HG02623 (cell line): Measurements from ENCODE around the gene C19orf81.

ENCODE experiments used
- ATAC-seq: cut with Tn5 transposase; IDR thresholded peaks from one replicate; pipeline ENCODE4 v1.9.1; 2021; ENCODE audit warnings: moderate library complexity; ENCODE audit not compliant: unreplicated experiment

C19orf81 gene

GRCh38 chr19:50658441-50659317, 9.4 kb downstream of the C19orf81 start:
- no peak for ATAC-seq

GRCh38 chr19:50659318-50660087, 10.3 kb downstream of the C19orf81 start:
- no peak for ATAC-seq

DNA sequence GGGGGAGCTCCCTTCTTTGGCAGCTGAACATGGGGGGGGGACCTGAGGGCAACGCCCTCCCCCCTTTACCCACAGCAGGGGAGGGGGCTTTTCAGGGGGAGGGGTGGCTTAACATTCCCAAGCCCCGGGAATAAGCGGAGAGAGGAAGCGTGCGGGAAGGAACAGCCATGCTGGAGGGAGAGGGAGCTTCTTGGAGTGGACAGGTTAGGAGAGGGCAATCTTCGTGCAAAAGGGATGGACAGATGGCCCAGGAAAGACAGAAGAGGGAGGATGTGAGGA, 10.8 kb downstream of the C19orf81 start:
- ATAC-seq: no peak

- no peak for ATAC-seq
Observed at GRCh38 chr19:50661023-50661422, 11.8 kb downstream of the C19orf81 start.

- no peak for ATAC-seq
Observed at GRCh38 chr19:50661766-50662650, 12.8 kb downstream of the C19orf81 start.

GRCh38 chr19:50662651-50663481, 13.6 kb downstream of the C19orf81 start:
- no peak for ATAC-seq

DNA sequence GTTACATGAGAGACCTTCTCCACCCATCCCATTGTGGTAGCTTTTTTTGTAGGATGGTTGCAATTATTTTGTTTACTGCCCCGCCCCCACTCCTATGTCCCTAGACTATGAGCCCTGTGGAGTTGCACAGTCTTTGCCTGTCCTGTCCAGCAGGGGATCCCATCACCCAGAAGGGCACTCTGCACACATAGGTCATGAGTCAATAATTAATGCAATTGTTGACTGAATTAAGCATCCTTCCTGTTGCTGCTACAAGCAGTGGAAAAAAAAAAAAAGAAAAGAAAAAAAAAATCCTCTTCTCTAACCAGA, 14.2 kb downstream of the C19orf81 start:
- ATAC-seq: no peak

DNA sequence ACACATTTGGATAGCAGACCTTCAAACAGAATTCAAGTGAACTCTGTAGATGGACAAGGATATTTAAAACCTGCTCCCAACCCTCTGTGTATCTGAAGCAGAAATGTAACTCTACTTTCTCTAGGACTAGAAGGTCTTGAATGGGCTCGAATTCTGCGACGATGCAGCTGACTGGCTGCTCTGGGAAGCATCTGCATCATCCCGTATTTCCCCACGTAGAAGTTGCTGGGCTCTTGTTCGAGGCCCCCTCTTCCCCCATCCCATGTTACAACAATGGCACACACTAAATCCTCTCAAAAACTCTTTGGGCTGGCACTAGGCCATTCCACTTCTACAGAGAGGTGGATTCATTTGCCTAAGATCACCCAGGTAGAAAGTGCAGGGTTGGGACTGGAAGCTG, 15.0 kb downstream of the C19orf81 start:
- no peak for ATAC-seq

DNA sequence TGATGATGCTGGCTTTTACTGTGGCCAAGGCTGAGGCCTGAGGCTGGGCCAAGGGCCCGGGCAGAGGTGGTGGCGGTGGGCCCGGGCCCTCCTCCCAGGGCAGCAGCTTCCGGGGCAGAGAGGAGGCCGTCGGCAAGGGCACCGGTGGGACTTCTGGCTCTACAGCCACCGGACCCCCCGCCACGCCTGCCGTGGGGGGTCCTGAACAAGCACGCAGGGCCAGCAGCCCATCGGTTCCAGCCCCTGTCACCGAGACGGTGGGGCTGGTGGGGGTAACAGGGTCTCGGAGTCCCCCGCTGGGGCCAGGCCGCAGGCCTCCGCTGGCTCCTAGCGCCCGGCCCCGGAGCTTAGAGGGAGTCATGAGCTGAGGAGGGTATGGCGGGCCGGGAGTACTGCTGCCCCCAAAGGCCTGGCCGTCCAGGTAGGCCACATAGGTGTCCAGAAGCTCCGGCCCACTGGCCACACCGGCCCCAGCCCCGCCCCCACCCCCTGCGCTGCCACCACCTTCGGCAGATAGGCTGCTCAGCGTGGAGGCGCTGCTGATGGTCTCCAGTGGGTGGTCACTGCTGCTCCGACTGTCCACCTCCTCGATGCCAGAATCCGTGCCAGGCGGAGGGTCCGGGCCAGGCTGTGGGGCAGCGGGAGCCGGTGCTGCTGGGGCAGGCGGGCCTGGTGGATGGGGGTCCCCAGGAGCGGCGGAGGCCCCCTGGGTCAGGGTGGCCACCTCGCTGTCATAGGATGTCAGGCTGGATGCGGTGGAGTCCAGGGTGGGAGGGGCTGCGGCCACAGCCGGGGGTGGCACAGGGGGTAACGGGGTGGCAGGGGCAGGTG, 17.3 kb downstream of the C19orf81 start:
- no peak for ATAC-seq

GRCh38 chr19:50667177-50667758, 18.0 kb downstream of the C19orf81 start:
- no peak for ATAC-seq

GRCh38 chr19:50667759-50668231, 18.6 kb downstream of the C19orf81 start:
- ATAC-seq: no peak

- no peak for ATAC-seq
Observed at GRCh38 chr19:50668416-50668815, 19.2 kb downstream of the C19orf81 start.

DNA sequence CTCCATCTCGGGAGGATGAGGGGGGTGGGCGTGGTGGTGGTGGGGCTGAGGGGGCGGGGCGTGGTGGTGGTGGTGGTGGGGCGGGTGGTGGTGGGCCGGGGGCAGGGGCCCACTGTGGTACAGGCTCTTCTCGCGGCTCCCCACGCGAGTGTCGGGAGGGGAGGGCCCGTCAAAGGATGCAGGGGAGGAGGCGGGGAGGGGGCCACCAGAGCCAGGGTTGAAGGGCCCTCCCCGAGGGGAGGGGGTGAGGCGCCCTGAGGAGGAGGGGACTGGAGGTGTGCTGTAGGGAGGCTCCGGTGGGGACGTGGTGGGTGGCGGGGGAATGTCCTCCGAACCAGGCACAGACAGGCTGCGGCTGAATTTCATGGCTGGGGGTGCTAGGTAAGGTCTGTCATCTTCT, 19.6 kb downstream of the C19orf81 start:
- no peak for ATAC-seq

GRCh38 chr19:50669302-50670101, 20.3 kb downstream of the C19orf81 start:
- no peak for ATAC-seq

DNA sequence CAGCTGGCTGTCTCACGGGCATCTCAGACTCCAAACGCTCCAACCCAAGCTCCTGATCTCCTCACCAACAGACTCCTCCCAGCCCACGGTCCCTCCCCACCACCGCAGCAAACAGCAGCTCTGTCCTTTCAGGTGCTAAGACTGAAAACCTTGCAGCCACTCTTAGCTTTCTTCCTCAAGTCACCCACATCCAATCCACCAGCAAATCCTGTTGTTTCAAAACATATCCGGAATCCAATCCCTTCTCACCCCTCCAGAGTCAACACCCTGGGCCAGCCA, 20.8 kb downstream of the C19orf81 start:
- no peak for ATAC-seq

- no peak for ATAC-seq
Observed at GRCh38 chr19:50673118-50673517, 23.9 kb downstream of the C19orf81 start.

GRCh38 chr19:50676625-50677197, 27.5 kb downstream of the C19orf81 start:
- ATAC-seq: no peak

GRCh38 chr19:50677636-50678035, 28.4 kb downstream of the C19orf81 start:
- no peak for ATAC-seq
